ENCODE results near the gene DND1. TPM values are rescaled to one million over a fixed set of nuclear protein-coding genes. Genes with fewer than 3 reads are reported as not detected.

The DND1 gene
- 0.78 and 1.6 TPM in 2 replicates for total RNA-seq

DNA sequence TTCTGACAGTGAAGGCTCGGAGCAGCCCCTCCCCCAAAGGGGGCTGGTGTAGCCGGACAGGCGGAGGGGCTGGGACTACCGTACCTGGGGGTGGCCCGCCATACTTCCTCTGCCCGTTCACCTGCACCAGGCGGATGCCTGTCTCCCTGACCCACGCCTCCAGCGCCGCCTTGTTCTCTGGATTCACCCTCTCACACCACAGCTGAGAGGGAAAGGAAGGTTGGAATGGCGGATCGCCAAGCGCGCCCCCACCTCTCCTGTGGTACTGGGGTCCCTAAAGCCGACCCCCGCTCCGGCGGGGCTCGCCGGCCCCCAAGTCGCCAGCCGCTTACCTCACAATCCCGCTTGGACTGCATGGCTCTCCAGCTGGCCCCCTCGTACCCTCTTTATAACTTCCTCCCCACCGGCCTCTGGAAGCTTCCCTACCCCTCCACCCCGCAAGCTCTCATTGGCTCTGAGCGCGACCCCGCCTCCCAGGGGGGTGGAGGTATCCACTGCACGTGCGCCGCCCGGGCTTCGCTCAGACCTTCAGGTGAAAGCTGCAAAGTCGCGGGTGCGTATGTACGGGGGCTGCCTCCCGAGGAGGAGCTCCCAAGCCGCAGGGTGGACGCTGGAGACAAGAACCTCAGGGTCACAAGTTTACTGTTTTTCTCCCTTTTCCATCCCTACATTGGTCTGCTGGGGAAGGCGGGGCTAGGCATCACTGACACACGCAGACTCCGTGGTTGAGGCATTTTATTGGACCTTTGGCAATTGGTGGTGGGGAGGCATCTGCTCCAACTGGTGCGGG lies at the start of gene DND1:
Gene DND1, minus strand, starts transcription at position 390 of the 790 bp plus-strand sequence. Its CDS starts 34 bp downstream, at position 356.

GRCh38 chr5:140700177-140701144 lies 27.1 kb upstream of the DND1 start, which contains the start of gene ZMAT2:
Gene ZMAT2 (plus strand): TSS chr5:140700447. CDS start chr5:140700461, 14 bp downstream.

GRCh38 chr5:140690941-140691924 lies 17.9 kb upstream of the DND1 start, which contains the start of the genes HARS1 and HARS2:
Gene HARS1 (minus strand): TSS chr5:140691370. CDS start chr5:140691304, 66 bp downstream.
Gene HARS2 (plus strand): TSS chr5:140691455. CDS start chr5:140691649, 194 bp downstream.

GRCh38 chr5:140664359-140665119 lies 8.8 kb downstream of the DND1 start, which contains the start of gene WDR55:
Gene WDR55 (plus strand): TSS chr5:140664904. CDS start chr5:140664913, 9 bp downstream.

GRCh38 chr5:140639148-140639981 lies 34.0 kb downstream of the DND1 start, which contains the start of gene TMCO6:
Gene TMCO6 (plus strand): TSS chr5:140639451. CDS start chr5:140639528, 77 bp downstream.

GRCh38 chr5:140633021-140633471 lies 40.3 kb downstream of the DND1 start, which contains the start of gene CD14:
Gene CD14 (minus strand): TSS chr5:140633175. CDS start chr5:140633071, 104 bp downstream.

Other genes with a start within 250 kb of the DND1 start
- gene EIF4EBP3, start 125.9 kb downstream of the DND1 start, total RNA-seq: 6.4 and 7.2 TPM in 2 replicates
- gene SRA1, start 116.1 kb downstream of the DND1 start, total RNA-seq: 40.8 and 58.3 TPM in 2 replicates
- 5.0 and 7.7 TPM in 2 replicates for gene APBB3, start 109.0 kb downstream of the DND1 start, total RNA-seq
- 37.6 and 43.4 TPM in 2 replicates for gene SLC35A4, start 108.7 kb downstream of the DND1 start, total RNA-seq
- 0.08 and 0.76 TPM in 2 replicates for gene CD14, start 40.4 kb downstream of the DND1 start, total RNA-seq
- 27.4 and 28.1 TPM in 2 replicates for gene TMCO6, start 34.1 kb downstream of the DND1 start, total RNA-seq
- 44.7 and 60.0 TPM in 2 replicates for gene NDUFA2, start 25.9 kb downstream of the DND1 start, total RNA-seq
- gene IK, start 25.7 kb downstream of the DND1 start, total RNA-seq: 63.2 and 93.5 TPM in 2 replicates
- 14.7 and 16.0 TPM in 2 replicates for gene WDR55, start 8.7 kb downstream of the DND1 start, total RNA-seq
- 63.0 and 96.6 TPM in 2 replicates for gene HARS1, start 17.8 kb upstream of the DND1 start, total RNA-seq
- 26.0 and 27.2 TPM in 2 replicates for gene HARS2, start 17.9 kb upstream of the DND1 start, total RNA-seq
- gene ZMAT2, start 26.9 kb upstream of the DND1 start, total RNA-seq: 29.0 and 31.2 TPM in 2 replicates
- gene PCDHA1, start 112.6 kb upstream of the DND1 start, total RNA-seq: not detected in 2 replicates
- gene PCDHA2, start 121.3 kb upstream of the DND1 start, total RNA-seq: not detected in 2 replicates
- not detected in 2 replicates for gene PCDHA3, start 127.5 kb upstream of the DND1 start, total RNA-seq
- gene PCDHA4, start 133.5 kb upstream of the DND1 start, total RNA-seq: not detected in 2 replicates
- gene PCDHA5, start 148.0 kb upstream of the DND1 start, total RNA-seq: not detected in 2 replicates
- 0.16 TPM in 1 of 2 replicates, not detected in the other for gene PCDHA6, start 154.4 kb upstream of the DND1 start, total RNA-seq
- not detected in 2 replicates for gene PCDHA7, start 160.7 kb upstream of the DND1 start, total RNA-seq
- not detected in 2 replicates for gene PCDHA8, start 167.6 kb upstream of the DND1 start, total RNA-seq
- not detected in 2 replicates for gene PCDHA9, start 174.8 kb upstream of the DND1 start, total RNA-seq
- gene PCDHA10, start 182.3 kb upstream of the DND1 start, total RNA-seq: not detected in 2 replicates
- gene PCDHA11, start 195.4 kb upstream of the DND1 start, total RNA-seq: under 0.01 TPM in 1 of 2 replicates, not detected in the other
- gene PCDHA12, start 201.7 kb upstream of the DND1 start, total RNA-seq: not detected in 2 replicates
- not detected in 2 replicates for gene PCDHA13, start 208.5 kb upstream of the DND1 start, total RNA-seq